SH-SY5Y (cell line): ENCODE results near the gene AXDND1.

Experiments
- GATA2 ChIP-seq: IDR thresholded peaks from 2 replicates; pipeline ENCODE4 v1.6.1; 2011; ENCODE audit warnings: mild to moderate bottlenecking, low read depth, low read length
- GATA3 ChIP-seq: IDR thresholded peaks from 2 replicates; pipeline ENCODE4 v1.6.1; 2011; ENCODE audit warnings: low read depth, mild to moderate bottlenecking, low read length, moderate library complexity

The AXDND1 gene

GRCh38 chr1:179583771-179584320 is 218.1 kb downstream of the AXDND1 start:
- TF ChIP-seq GATA3 (no peak), GATA2 (no peak)

GRCh38 chr1:179586107-179586823 is 220.5 kb downstream of the AXDND1 start:
- TF ChIP-seq GATA3 = no peak
- no peak for TF ChIP-seq GATA2

- TF ChIP-seq GATA3 (no peak), GATA2 (no peak)
Observed at GRCh38 chr1:179587336-179587735, 221.6 kb downstream of the AXDND1 start.

- TF ChIP-seq GATA2 (no peak), GATA3 (no peak)
Observed at GRCh38 chr1:179588425-179589024, 222.8 kb downstream of the AXDND1 start.

- TF ChIP-seq GATA2 (no peak), GATA3 (no peak)
Observed at GRCh38 chr1:179589509-179589908, 223.7 kb downstream of the AXDND1 start.

- TF ChIP-seq GATA3 (no peak), GATA2 (no peak)
Observed at GRCh38 chr1:179590671-179591070, 224.9 kb downstream of the AXDND1 start.

GRCh38 chr1:179591253-179591591 is 225.5 kb downstream of the AXDND1 start:
- no peak for TF ChIP-seq GATA2
- TF ChIP-seq GATA3 = no peak

- TF ChIP-seq GATA2 (no peak), GATA3 (no peak)
Observed at GRCh38 chr1:179591592-179592580, 226.1 kb downstream of the AXDND1 start, which contains the start of gene TDRD5. TDRD5 (plus strand) TSS chr1:179591832; CDS start chr1:179592616, 784 bp downstream.

- no peak for TF ChIP-seq GATA2
- TF ChIP-seq GATA3 = no peak
Observed at GRCh38 chr1:179598631-179599030, 232.9 kb downstream of the AXDND1 start.

GRCh38 chr1:179599623-179600249 is 234.0 kb downstream of the AXDND1 start:
- no peak for TF ChIP-seq GATA2
- TF ChIP-seq GATA3 = no peak

GRCh38 chr1:179601093-179601492 is 235.3 kb downstream of the AXDND1 start:
- TF ChIP-seq GATA3 (no peak), GATA2 (no peak)
